Suprapubic skin (tissue), 4 donors: ENCODE measurements around the gene GBP6. TPM values are rescaled to one million over a fixed set of nuclear protein-coding genes. Genes with fewer than 3 reads are reported as not detected.
"Not testable (repeated sequence)": the region's sequence is repeated elsewhere in the genome, so short reads cannot be mapped to it uniquely, and the experiment has no call there.

Source experiments
- DNase-seq, 2 donors: peaks; one replicate each; pipeline ENCODE4 v3.0.0-alpha.2; 2019; ENCODE audit warnings: low spot score in 2 of 2
- H3K27ac ChIP-seq: fragments of 200-600 bp; sonication (generic); one replicate; pipeline ENCODE4 v1.5.1; 2019
- H3K27me3 ChIP-seq: fragments of 200-600 bp; sonication (generic); one replicate; pipeline ENCODE4 v1.5.1; 2019
- H3K36me3 ChIP-seq: fragments of 200-600 bp; sonication (generic); one replicate; pipeline ENCODE4 v1.5.1; 2019
- H3K4me1 ChIP-seq: fragments of 200-600 bp; sonication (generic); one replicate; pipeline ENCODE4 v1.5.1; 2019
- H3K4me3 ChIP-seq: fragments of 200-600 bp; sonication (generic); one replicate; pipeline ENCODE4 v1.5.1; 2019; ENCODE audit warnings: mild to moderate bottlenecking
- H3K9me3 ChIP-seq: fragments of 200-600 bp; sonication (generic); one replicate; pipeline ENCODE4 v1.5.1; 2019
- EP300 ChIP-seq: sonication (generic); formaldehyde crosslinking; IDR thresholded peaks from one replicate; pipeline ENCODE4 v1.6.1; 2017; ENCODE audit warnings: antibody characterized with exemption
- POLR2A ChIP-seq, 2 donors: fragments of 450-650 bp; IDR thresholded peaks; one replicate each; pipeline ENCODE4 v1.6.1; 2017; ENCODE audit warnings: antibody characterized with exemption in 2 of 2, mild to moderate bottlenecking in 2 of 2, moderate library complexity in 2 of 2
- POLR2AphosphoS5 ChIP-seq, 3 donors: sonication (generic); formaldehyde crosslinking; IDR thresholded peaks; one replicate each; pipeline ENCODE4 v1.6.1; 2017; ENCODE audit warnings: antibody characterized with exemption in 3 of 3
- WGBS: methylation state at CpG from one replicate; pipeline ENCODE4 v1.1.5; 2018; 5-methylcytosine and 5-hydroxymethylcytosine counted together
- total RNA-seq, 4 donors: library from RNA; depleted of rRNA; stranded (reverse); fragments of >200 nt; gene quantifications; one replicate each; pipeline ENCODE4 v1.1.0, GENCODE V29; 2016
- TF ChIP-seq, protein P1 (sequence below), 2 donors: fragments of 200-600 bp in 1 of 2; fragments of 450-650 bp in 1 of 2; sonication (generic) in 1 of 2; IDR thresholded peaks; one replicate each; pipeline ENCODE4 v1.5.1; 2016 to 2019; ENCODE audit warnings: antibody characterized with exemption in 2 of 2, mild to moderate bottlenecking in 1 of 2, moderate library complexity in 1 of 2

Gene GBP6
- total RNA-seq, 4 donors from 2014 or later = 0.26 to 0.64 (median 0.56) TPM

DNA sequence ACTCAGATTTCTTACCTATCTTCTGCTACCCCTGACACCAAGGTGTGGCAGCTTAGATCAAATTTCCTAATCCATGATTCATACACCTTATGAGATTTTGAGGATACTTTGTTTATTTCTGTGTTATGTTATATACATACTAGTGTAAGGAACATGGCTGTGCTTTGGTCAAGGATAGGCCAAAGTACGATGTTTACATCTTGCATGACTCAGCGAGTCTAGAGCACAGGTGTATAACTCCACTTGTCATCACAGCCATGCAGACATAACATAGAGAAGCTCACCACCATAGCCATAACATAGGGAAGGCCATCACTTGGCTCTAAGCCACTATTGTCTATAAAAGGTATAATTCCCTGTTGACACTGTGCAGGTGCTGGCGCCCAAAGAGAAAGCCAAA lies 61.2 kb downstream of the GBP6 start:
- no peak for TF ChIP-seq EP300
- no peak for TF ChIP-seq POLR2A (IDR thresholded peaks at IDR 0.05)
- TF ChIP-seq POLR2AphosphoS5 (IDR thresholded peaks at IDR 0.05) = no peak
- TF ChIP-seq, protein P1, sequence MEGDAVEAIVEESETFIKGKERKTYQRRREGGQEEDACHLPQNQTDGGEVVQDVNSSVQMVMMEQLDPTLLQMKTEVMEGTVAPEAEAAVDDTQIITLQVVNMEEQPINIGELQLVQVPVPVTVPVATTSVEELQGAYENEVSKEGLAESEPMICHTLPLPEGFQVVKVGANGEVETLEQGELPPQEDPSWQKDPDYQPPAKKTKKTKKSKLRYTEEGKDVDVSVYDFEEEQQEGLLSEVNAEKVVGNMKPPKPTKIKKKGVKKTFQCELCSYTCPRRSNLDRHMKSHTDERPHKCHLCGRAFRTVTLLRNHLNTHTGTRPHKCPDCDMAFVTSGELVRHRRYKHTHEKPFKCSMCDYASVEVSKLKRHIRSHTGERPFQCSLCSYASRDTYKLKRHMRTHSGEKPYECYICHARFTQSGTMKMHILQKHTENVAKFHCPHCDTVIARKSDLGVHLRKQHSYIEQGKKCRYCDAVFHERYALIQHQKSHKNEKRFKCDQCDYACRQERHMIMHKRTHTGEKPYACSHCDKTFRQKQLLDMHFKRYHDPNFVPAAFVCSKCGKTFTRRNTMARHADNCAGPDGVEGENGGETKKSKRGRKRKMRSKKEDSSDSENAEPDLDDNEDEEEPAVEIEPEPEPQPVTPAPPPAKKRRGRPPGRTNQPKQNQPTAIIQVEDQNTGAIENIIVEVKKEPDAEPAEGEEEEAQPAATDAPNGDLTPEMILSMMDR (IDR thresholded peaks at IDR 0.05) = no peak
- H3K4me3 ChIP-seq = no peak overlapping the region
- 90% methylated on average over 3 of the region's 3 CpGs for WGBS
- no peaks in the 10 kb centered on the region for H3K4me1 ChIP-seq
- no peaks in the 10 kb centered on the region for H3K9me3 ChIP-seq
- H3K27ac ChIP-seq = no peak overlapping the region
- no peaks in the 10 kb centered on the region for H3K27me3 ChIP-seq
- H3K36me3 ChIP-seq = no peaks in the 10 kb centered on the region
- DNase-seq = no peak

DNA sequence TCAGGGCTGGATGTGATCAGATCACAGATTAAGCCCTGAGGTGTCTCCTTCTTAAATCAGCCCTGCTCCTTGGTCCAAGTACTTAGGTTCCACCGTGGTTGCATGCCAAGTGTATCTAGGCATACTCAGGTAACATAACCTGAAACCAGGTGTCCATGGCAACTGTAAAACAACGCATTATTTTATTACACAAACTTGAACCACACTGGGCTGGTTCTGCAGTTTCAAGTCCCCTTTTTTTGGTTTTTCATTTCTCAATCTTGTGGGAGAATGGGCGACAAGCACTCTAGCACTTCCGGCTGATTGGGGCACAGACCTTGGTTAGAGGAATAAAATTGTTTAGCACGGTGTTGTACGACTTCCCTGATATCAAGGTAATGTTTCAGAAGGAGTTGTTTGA lies 65.2 kb downstream of the GBP6 start:
- no peak for DNase-seq
- Histone ChIP-seq H3K27ac (no peak overlapping the region), H3K27me3 (no peaks in the 10 kb centered on the region), H3K9me3 (no peaks in the 10 kb centered on the region), H3K4me1 (no peaks in the 10 kb centered on the region), H3K36me3 (no peaks in the 10 kb centered on the region), H3K4me3 (no peak overlapping the region)
- 70% methylated on average over 6 of the region's 6 CpGs for WGBS
- no peak for TF ChIP-seq POLR2AphosphoS5 (IDR thresholded peaks at IDR 0.05)
- TF ChIP-seq, protein P1 (IDR thresholded peaks at IDR 0.05) = no peak
- TF ChIP-seq EP300 = no peak
- no peak for TF ChIP-seq POLR2A (IDR thresholded peaks at IDR 0.05)

DNA sequence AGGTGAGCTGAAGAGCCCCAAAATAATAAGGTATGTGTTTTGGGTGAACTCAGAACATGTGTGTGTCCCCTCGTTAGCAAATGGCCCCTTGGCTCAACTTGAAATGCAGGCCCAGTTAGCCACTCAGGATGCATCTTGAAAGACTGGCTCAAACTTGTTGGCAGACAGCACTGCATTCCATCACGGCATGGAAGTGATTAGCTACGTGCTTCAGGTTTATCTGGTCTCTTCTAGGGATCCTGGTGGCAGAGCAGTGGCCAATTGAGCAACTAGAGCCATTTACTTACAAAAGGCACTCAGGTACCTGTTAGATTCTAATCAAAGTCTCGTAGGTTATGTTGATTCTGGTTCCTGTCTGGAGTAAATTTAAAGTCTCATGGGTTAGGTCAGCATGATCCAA lies 65.8 kb downstream of the GBP6 start:
- not testable (repeated sequence) for H3K9me3 ChIP-seq, H3K27ac ChIP-seq, H3K27me3 ChIP-seq, H3K4me3 ChIP-seq, H3K4me1 ChIP-seq, H3K36me3 ChIP-seq, DNase-seq
- 65% methylated on average over 2 of the region's 4 CpGs for WGBS

DNA sequence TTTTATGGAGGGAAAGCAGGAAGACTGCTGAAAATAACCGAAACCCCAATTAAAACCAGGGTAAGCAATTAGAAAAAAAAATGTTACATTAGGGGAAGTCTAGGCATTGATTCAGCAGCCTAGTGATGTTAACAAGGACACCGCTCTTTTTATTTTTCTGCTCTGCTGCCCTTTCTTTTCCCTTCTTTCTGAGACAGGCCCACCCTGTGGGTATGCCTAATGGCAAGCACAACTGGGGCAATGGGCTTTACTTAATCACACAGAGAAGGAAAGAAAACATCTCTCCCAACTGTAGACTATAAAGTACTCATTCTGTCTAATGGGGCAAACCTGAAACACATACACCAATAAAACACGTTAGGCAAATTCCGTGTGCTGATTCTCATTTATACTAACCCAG lies 69.6 kb downstream of the GBP6 start:
- TF ChIP-seq POLR2A (IDR thresholded peaks at IDR 0.05) (no peak), EP300 (no peak), POLR2AphosphoS5 (IDR thresholded peaks at IDR 0.05) (no peak)
- TF ChIP-seq, protein P1 (IDR thresholded peaks at IDR 0.05) = no peak
- 70% methylated on average over 4 of the region's 4 CpGs for WGBS
- no peaks in the 10 kb centered on the region for H3K36me3 ChIP-seq

DNA sequence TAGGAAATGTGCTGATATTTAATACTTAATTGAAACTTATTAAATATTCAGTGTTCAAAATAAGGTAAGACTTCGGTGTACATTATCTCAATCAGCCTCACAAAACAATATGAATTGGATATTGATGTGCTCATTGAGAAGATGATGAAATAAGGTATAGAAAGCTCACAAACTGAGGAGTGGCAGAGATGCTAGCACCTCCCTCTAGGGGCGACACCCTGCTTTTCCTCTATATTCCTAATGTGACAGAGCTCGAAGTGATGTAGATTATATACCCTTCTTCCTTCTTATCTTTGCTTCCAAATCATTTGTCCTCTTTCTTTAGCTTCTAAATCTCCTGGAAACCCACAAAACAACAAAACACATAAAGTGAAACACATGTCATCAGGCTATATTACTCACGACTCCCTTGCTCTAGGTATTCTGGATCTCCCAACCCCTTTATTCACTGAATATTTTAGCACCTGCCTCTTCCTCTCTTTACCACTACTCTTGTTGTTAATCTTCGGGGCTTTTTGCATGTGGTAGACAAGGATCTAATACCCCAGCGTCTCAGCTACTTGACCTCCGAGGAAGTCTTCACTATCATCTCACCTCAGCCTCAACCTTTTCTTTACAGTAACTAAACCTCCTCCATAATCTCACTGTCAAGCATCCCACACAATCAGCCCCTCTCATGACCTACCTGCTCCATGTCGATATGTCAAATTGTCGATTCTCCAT lies 70.4 kb downstream of the GBP6 start:
- H3K27me3 ChIP-seq, DNase-seq, H3K27ac ChIP-seq, H3K4me1 ChIP-seq, H3K36me3 ChIP-seq, H3K4me3 ChIP-seq: not testable (repeated sequence)
- 83% methylated on average over 9 of the region's 9 CpGs for WGBS
- H3K9me3 ChIP-seq = peaks cover 11% of the 10 kb centered on the region

More for the DNA sequence above, 69.6 kb downstream of the GBP6 start:
- no peak for DNase-seq
- Histone ChIP-seq H3K4me1 (no peaks in the 10 kb centered on the region), H3K9me3 (peaks cover 6% of the 10 kb centered on the region), H3K4me3 (no peak overlapping the region), H3K27ac (no peak overlapping the region), H3K27me3 (no peaks in the 10 kb centered on the region)

Other genes starting within 250 kb of the GBP6 start
- 10 to 100 TPM; 62.2 to 87.3 (median 72.5) TPM for gene GBP2, start 237.9 kb upstream of the GBP6 start, total RNA-seq
- gene GBP7, start 188.1 kb upstream of the GBP6 start, total RNA-seq = not detected
- 1 to 10 TPM; 1.2 to 6.4 (median 1.6) TPM for gene GBP4, start 165.1 kb upstream of the GBP6 start, total RNA-seq
- gene GBP5, start 91.2 kb upstream of the GBP6 start, total RNA-seq = under 1 TPM in 3 of 4 donors, not detected in 1; 0.21 to 0.38 (median 0.32) TPM
- gene LRRC8B, start 160.8 kb downstream of the GBP6 start, total RNA-seq = 10 to 100 TPM; 11.1 to 26.6 (median 13.9) TPM